IMR-90 (cell line): ENCODE measurements around the gene CCDC90B.

ENCODE experiments used
- CEBPB ChIP-seq: IDR thresholded peaks from 2 replicates; pipeline ENCODE4 v1.6.1; 2012; ENCODE audit warnings: low read depth, low read length, improper control_type of control experiment
- MAFK ChIP-seq: IDR thresholded peaks from 2 replicates; pipeline ENCODE4 v1.6.1; 2012; ENCODE audit warnings: low read depth, low read length, improper control_type of control experiment
- MXI1 ChIP-seq: IDR thresholded peaks from 2 replicates; pipeline ENCODE4 v1.6.1; 2012; ENCODE audit warnings: low read depth, mild to moderate bottlenecking, low read length, moderate library complexity, borderline replicate concordance
- POLR2A ChIP-seq: IDR thresholded peaks from 2 replicates; pipeline ENCODE4 v1.6.1; 2012; ENCODE audit warnings: mild to moderate bottlenecking, low read depth, low read length
- RAD21 ChIP-seq: IDR thresholded peaks from 2 replicates; pipeline ENCODE4 v1.6.1; 2012; ENCODE audit warnings: low read length, improper control_type of control experiment
- RCOR1 ChIP-seq: IDR thresholded peaks from 2 replicates; pipeline ENCODE4 v1.6.1; 2012; ENCODE audit warnings: mild to moderate bottlenecking, low read length, improper control_type of control experiment; ENCODE audit not compliant: insufficient replicate concordance
- SMC3 ChIP-seq: fragments of 150-350 bp; IDR thresholded peaks from 2 replicates; pipeline ENCODE4 v1.6.1; 2016; ENCODE audit warnings: low read depth, mild to moderate bottlenecking, antibody characterized with exemption, low read length, moderate library complexity
- TF ChIP-seq, protein P1 (sequence below): conservative IDR thresholded peaks from 2 replicates; pipeline ENCODE4 v1.5.1; 2012; ENCODE audit warnings: mild to moderate bottlenecking, low read depth, low read length, improper control_type of control experiment

GRCh38 chr11:83299681-83300080 lies 13.5 kb upstream of the CCDC90B start:
- TF ChIP-seq, protein P1, sequence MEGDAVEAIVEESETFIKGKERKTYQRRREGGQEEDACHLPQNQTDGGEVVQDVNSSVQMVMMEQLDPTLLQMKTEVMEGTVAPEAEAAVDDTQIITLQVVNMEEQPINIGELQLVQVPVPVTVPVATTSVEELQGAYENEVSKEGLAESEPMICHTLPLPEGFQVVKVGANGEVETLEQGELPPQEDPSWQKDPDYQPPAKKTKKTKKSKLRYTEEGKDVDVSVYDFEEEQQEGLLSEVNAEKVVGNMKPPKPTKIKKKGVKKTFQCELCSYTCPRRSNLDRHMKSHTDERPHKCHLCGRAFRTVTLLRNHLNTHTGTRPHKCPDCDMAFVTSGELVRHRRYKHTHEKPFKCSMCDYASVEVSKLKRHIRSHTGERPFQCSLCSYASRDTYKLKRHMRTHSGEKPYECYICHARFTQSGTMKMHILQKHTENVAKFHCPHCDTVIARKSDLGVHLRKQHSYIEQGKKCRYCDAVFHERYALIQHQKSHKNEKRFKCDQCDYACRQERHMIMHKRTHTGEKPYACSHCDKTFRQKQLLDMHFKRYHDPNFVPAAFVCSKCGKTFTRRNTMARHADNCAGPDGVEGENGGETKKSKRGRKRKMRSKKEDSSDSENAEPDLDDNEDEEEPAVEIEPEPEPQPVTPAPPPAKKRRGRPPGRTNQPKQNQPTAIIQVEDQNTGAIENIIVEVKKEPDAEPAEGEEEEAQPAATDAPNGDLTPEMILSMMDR, result no peak
- TF ChIP-seq MAFK (no peak), RAD21 (no peak), RCOR1 (no peak), POLR2A (no peak), SMC3 (no peak), MXI1 (no peak), CEBPB (no peak)
